ENCODE results near the gene COMMD1.

Gene COMMD1

DNA sequence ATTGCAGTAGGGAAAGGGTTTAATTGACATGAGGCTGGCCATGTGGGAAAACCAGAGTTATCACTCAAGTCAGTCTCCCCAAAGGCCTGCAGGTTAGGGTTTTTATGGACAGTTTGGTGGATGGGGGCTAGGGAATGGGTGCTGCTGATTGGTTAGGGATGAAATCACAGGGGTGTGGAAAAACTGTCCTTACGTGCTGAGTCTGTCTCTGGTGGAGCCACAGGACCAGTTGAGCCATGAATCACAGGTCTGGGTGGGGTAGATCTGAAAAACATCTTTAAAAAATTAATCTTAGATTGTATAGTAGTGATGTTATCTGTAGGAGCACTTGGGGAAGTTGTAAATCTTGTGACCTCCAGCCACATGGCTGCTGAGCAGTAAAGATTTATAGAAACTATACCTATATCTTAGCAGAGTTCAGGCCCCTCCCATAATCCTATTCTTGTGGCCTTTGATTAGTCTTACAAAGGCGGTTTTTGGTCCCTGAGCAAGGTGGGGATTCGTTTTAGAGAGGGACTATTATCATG, 139.6 kb downstream of the COMMD1 start:
- no peaks in the 10 kb centered on the region for H3K27me3 ChIP-seq (ENCODE audit: control insufficient read depth, insufficient read depth, low read length)
- no CpG with 5 or more reads among the region's 3 CpGs for WGBS (ENCODE audit: insufficient coverage, insufficient read length)
- no peak overlapping the region for H3K27ac ChIP-seq (ENCODE audit: low read length)
- no peaks in the 10 kb centered on the region for H3K4me1 ChIP-seq (ENCODE audit: control insufficient read depth, insufficient read depth, low read length)
- H3K9me3 ChIP-seq (ENCODE audit: control insufficient read depth, insufficient read depth, low read length), result peaks cover 3% of the 10 kb centered on the region
- H3K4me3 ChIP-seq (ENCODE audit: low read length), result no peak overlapping the region
- DNase-seq (ENCODE audit: low read depth, low spot score), result no peak
- no peaks in the 10 kb centered on the region for H3K36me3 ChIP-seq (ENCODE audit: control insufficient read depth, insufficient read depth, low read length)

GRCh38 chr2:62046141-62046540, 140.7 kb downstream of the COMMD1 start:
- Histone ChIP-seq H3K27ac (ENCODE audit: low read length) (no peak overlapping the region), H3K27me3 (ENCODE audit: control insufficient read depth, insufficient read depth, low read length) (no peaks in the 10 kb centered on the region), H3K9me3 (ENCODE audit: control insufficient read depth, insufficient read depth, low read length) (peaks cover 3% of the 10 kb centered on the region), H3K4me1 (ENCODE audit: control insufficient read depth, insufficient read depth, low read length) (no peaks in the 10 kb centered on the region), H3K4me3 (ENCODE audit: low read length) (no peak overlapping the region), H3K36me3 (ENCODE audit: control insufficient read depth, insufficient read depth, low read length) (no peaks in the 10 kb centered on the region)
- no peak for DNase-seq (ENCODE audit: low read depth, low spot score)
- no CpG with 5 or more reads among the region's 1 CpG for WGBS (ENCODE audit: insufficient coverage, insufficient read length)

- no peak for DNase-seq (ENCODE audit: low read depth, low spot score)
- no peaks in the 10 kb centered on the region for H3K9me3 ChIP-seq (ENCODE audit: control insufficient read depth, insufficient read depth, low read length)
- no CpG with 5 or more reads among the region's 2 CpGs for WGBS (ENCODE audit: insufficient coverage, insufficient read length)
- H3K4me1 ChIP-seq (ENCODE audit: control insufficient read depth, insufficient read depth, low read length), result no peaks in the 10 kb centered on the region; the same call in 1 of the 2 replicates
- no peaks in the 10 kb centered on the region for H3K27me3 ChIP-seq (ENCODE audit: control insufficient read depth, insufficient read depth, low read length)
- H3K27ac ChIP-seq (ENCODE audit: low read length), result no peak overlapping the region
- H3K4me3 ChIP-seq (ENCODE audit: low read length), result no peak overlapping the region
- H3K36me3 ChIP-seq (ENCODE audit: control insufficient read depth, insufficient read depth, low read length), result no peaks in the 10 kb centered on the region
Observed at GRCh38 chr2:62050456-62051045, 145.1 kb downstream of the COMMD1 start.

DNA sequence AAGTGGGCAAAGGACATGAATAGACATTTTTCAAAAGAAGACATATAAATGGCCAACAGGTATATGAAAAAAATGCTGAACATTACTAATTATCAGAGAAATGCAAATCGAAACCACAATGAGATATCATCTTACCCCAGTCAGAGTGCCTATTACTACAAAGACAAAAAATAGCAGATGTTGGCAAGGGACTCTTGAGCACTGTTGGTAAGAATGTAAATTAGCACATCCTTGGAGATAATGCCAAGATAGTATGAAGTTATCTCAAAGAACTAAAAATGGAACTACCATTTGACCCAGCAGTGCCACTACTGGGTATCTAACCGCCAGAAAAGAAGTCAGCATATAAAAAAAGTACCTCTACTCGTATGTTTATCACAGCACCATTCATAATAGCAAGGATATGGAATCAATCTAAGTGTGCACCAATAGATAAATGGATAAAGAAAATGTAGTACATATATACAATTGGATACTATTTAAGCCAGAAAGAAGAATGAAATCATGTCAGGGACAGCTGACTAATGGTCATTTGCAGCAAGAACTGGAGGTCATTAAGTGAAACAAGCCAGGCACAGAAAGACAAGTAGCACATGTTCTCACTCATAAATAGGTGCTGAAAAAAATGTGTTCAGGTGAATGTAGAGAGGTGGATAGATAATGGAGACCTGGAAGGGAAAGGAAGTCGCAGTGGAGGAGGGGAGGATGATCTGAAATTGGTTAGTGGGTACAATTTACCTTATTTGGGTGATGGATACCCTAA, 148.7 kb downstream of the COMMD1 start:
- DNase-seq (ENCODE audit: low read depth, low spot score), result no peak
- WGBS (ENCODE audit: insufficient coverage, insufficient read length), result no CpG with 5 or more reads among the region's 4 CpGs
- H3K36me3 ChIP-seq (ENCODE audit: control insufficient read depth, insufficient read depth, low read length), result no peaks in the 10 kb centered on the region
- no peak overlapping the region for H3K27ac ChIP-seq (ENCODE audit: low read length)
- no peak overlapping the region for H3K4me3 ChIP-seq (ENCODE audit: low read length)
- H3K4me1 ChIP-seq (ENCODE audit: control insufficient read depth, insufficient read depth, low read length), result no peaks in the 10 kb centered on the region; the same call in 1 of the 2 replicates
- no peaks in the 10 kb centered on the region for H3K27me3 ChIP-seq (ENCODE audit: control insufficient read depth, insufficient read depth, low read length)
- no peaks in the 10 kb centered on the region for H3K9me3 ChIP-seq (ENCODE audit: control insufficient read depth, insufficient read depth, low read length)

DNA sequence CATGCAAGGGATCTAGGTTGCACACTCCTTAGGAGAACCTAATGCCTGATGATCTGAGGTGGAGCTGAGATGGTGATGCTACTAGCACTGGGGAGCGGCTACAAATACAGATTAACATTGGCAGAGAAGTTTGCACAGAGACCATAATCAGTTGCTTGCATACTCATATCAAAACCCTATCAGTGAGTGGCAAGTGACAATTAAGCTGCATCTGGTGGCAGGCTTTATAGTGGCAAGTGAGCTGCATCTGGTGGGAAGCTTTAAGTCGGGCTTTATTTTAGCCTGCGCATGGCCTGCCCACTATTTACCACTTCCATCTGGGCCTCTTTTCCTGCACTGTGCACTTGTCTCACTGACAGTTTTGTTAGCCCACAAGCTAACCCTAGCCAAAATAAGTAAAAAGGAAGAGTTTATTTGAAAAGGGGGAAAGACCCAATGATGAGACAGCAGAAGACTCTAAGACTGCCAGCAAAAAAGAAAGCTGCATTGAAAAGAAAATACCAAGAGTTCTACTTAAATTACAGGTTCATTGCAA, 149.5 kb downstream of the COMMD1 start:
- H3K36me3 ChIP-seq (ENCODE audit: control insufficient read depth, insufficient read depth, low read length), result no peaks in the 10 kb centered on the region
- DNase-seq (ENCODE audit: low read depth, low spot score), result no peak
- H3K27ac ChIP-seq (ENCODE audit: low read length), result no peak overlapping the region
- no peak overlapping the region for H3K4me3 ChIP-seq (ENCODE audit: low read length)
- no peaks in the 10 kb centered on the region for H3K27me3 ChIP-seq (ENCODE audit: control insufficient read depth, insufficient read depth, low read length)
- no CpG with 5 or more reads among the region's 3 CpGs for WGBS (ENCODE audit: insufficient coverage, insufficient read length)
- no peaks in the 10 kb centered on the region; the same call in 1 of the 2 replicates for H3K4me1 ChIP-seq (ENCODE audit: control insufficient read depth, insufficient read depth, low read length)
- no peaks in the 10 kb centered on the region for H3K9me3 ChIP-seq (ENCODE audit: control insufficient read depth, insufficient read depth, low read length)

GRCh38 chr2:62055724-62056336, 150.4 kb downstream of the COMMD1 start:
- Histone ChIP-seq H3K27me3 (ENCODE audit: control insufficient read depth, insufficient read depth, low read length) (no peaks in the 10 kb centered on the region), H3K27ac (ENCODE audit: low read length) (no peak overlapping the region), H3K36me3 (ENCODE audit: control insufficient read depth, insufficient read depth, low read length) (no peaks in the 10 kb centered on the region), H3K4me3 (ENCODE audit: low read length) (no peak overlapping the region), H3K4me1 (ENCODE audit: control insufficient read depth, insufficient read depth, low read length) (no peaks in the 10 kb centered on the region; the same call in 1 of the 2 replicates), H3K9me3 (ENCODE audit: control insufficient read depth, insufficient read depth, low read length) (no peaks in the 10 kb centered on the region)
- DNase-seq (ENCODE audit: low read depth, low spot score), result no peak
- no CpG with 5 or more reads among the region's 3 CpGs for WGBS (ENCODE audit: insufficient coverage, insufficient read length)

GRCh38 chr2:62056341-62056740, 150.9 kb downstream of the COMMD1 start:
- Histone ChIP-seq H3K36me3 (ENCODE audit: control insufficient read depth, insufficient read depth, low read length) (no peaks in the 10 kb centered on the region), H3K27me3 (ENCODE audit: control insufficient read depth, insufficient read depth, low read length) (no peaks in the 10 kb centered on the region), H3K9me3 (ENCODE audit: control insufficient read depth, insufficient read depth, low read length) (no peaks in the 10 kb centered on the region), H3K4me1 (ENCODE audit: control insufficient read depth, insufficient read depth, low read length) (no peaks in the 10 kb centered on the region; the same call in 1 of the 2 replicates), H3K4me3 (ENCODE audit: low read length) (no peak overlapping the region), H3K27ac (ENCODE audit: low read length) (no peak overlapping the region)
- DNase-seq (ENCODE audit: low read depth, low spot score), result no peak
- no CpG with 5 or more reads among the region's 5 CpGs for WGBS (ENCODE audit: insufficient coverage, insufficient read length)

GRCh38 chr2:62065243-62065642, 159.8 kb downstream of the COMMD1 start:
- Histone ChIP-seq H3K9me3 (ENCODE audit: control insufficient read depth, insufficient read depth, low read length) (no peaks in the 10 kb centered on the region), H3K27me3 (ENCODE audit: control insufficient read depth, insufficient read depth, low read length) (no peaks in the 10 kb centered on the region), H3K4me3 (ENCODE audit: low read length) (no peak overlapping the region), H3K36me3 (ENCODE audit: control insufficient read depth, insufficient read depth, low read length) (no peaks in the 10 kb centered on the region), H3K27ac (ENCODE audit: low read length) (no peak overlapping the region), H3K4me1 (ENCODE audit: control insufficient read depth, insufficient read depth, low read length) (no peaks in the 10 kb centered on the region)
- DNase-seq (ENCODE audit: low read depth, low spot score), result no peak

- H3K36me3 ChIP-seq (ENCODE audit: control insufficient read depth, insufficient read depth, low read length), result 0 out of 2 replicates have a peak, but pooled peaks cover 3% of the 10 kb centered on the region
- no CpG with 5 or more reads among the region's 6 CpGs for WGBS (ENCODE audit: insufficient coverage, insufficient read length)
- no peak overlapping the region for H3K4me3 ChIP-seq (ENCODE audit: low read length)
Observed at GRCh38 chr2:62071126-62071598, 165.7 kb downstream of the COMMD1 start.

More at GRCh38 chr2:62071126-62071598, 165.7 kb downstream of the COMMD1 start:
- no peaks in the 10 kb centered on the region for H3K4me1 ChIP-seq (ENCODE audit: control insufficient read depth, insufficient read depth, low read length)
- no peaks in the 10 kb centered on the region for H3K27me3 ChIP-seq (ENCODE audit: control insufficient read depth, insufficient read depth, low read length)
- no peak for DNase-seq (ENCODE audit: low read depth, low spot score)
- H3K27ac ChIP-seq (ENCODE audit: low read length), result no peak overlapping the region
- H3K9me3 ChIP-seq (ENCODE audit: control insufficient read depth, insufficient read depth, low read length), result peaks cover 3% of the 10 kb centered on the region; the same call in 1 of the 2 replicates
